Heart left ventricle (tissue), 16 donors: ENCODE measurements around the gene SLC19A2. TPM values are rescaled to one million over a fixed set of nuclear protein-coding genes. Genes with fewer than 3 reads are reported as not detected.

Experiments used
- ATAC-seq, 4 donors: fragments of 200-7000 bp; cut with Tn5 transposase; one replicate each; pipeline ENCODE4 v1.9.1; 2020 to 2022; ENCODE audit warnings: moderate library complexity in 4 of 4, mild to moderate bottlenecking in 3 of 4, moderate number of reproducible peaks in 1 of 4
- DNase-seq, 5 donors: peaks; one replicate each; pipeline ENCODE4 v3.0.0-alpha.2; 2020
- H3K27ac ChIP-seq, 12 donors: fragments of 200-600 bp; sonication (generic) in 4 of 12; one replicate each; pipeline versions ENCODE4 v1.5.0 to v1.8.0; 2016 to 2022; ENCODE audit warnings: mild to moderate bottlenecking in 2 of 12
- H3K27me3 ChIP-seq, 9 donors: fragments of 200-600 bp; sonication (generic) in 2 of 9; one replicate each; pipeline versions ENCODE4 v1.5.1 to v1.8.0; 2016 to 2022; ENCODE audit warnings: mild to moderate bottlenecking in 3 of 9
- H3K36me3 ChIP-seq, 9 donors: fragments of 200-600 bp; sonication (generic) in 2 of 9; one replicate each; pipeline versions ENCODE4 v1.5.0 to v1.8.0; 2018 to 2022; ENCODE audit warnings: mild to moderate bottlenecking in 2 of 9
- H3K4me1 ChIP-seq, 12 donors: fragments of 200-600 bp; sonication (generic) in 4 of 12; one replicate each; pipeline versions ENCODE4 v1.5.0 to v1.8.0; 2016 to 2022; ENCODE audit warnings: mild to moderate bottlenecking in 3 of 12
- H3K4me3 ChIP-seq, 12 donors: fragments of 200-600 bp; sonication (generic) in 4 of 12; one replicate each; pipeline versions ENCODE4 v1.5.0 to v1.8.0; 2017 to 2022; ENCODE audit warnings: mild to moderate bottlenecking in 9 of 12, moderate library complexity in 4 of 12
- H3K9me3 ChIP-seq, 12 donors: fragments of 200-600 bp; sonication (generic) in 4 of 12; one replicate each; pipeline versions ENCODE4 v1.5.0 to v1.8.0; 2016 to 2022; ENCODE audit warnings: mild to moderate bottlenecking in 1 of 12
- POLR2A ChIP-seq, 2 donors: fragments of 450-650 bp; IDR thresholded peaks; one replicate each; pipeline ENCODE4 v1.6.1; 2017; ENCODE audit warnings: antibody characterized with exemption in 2 of 2, mild to moderate bottlenecking in 2 of 2, moderate library complexity in 2 of 2
- WGBS, 4 donors: extraction: QIAGEN DNeasy Blood & Tissue Kit in 2 of 4; methylation state at CpG; one replicate each; pipeline versions ENCODE4 v1.1.5 to v1.1.7; 2013 to 2018; 5-methylcytosine and 5-hydroxymethylcytosine counted together
- intact Hi-C, 10 donors: fragments of 100-400 bp; cut with DNase I; formaldehyde crosslinking; loops; one replicate each; pipeline versions ENCODE4 v1.11.1 to v1.14.2; 2022
- polyA plus RNA-seq, 2 donors: library from polyadenylated mRNA; stranded (reverse); fragments of 200-250 nt; gene quantifications; one replicate each; pipeline ENCODE4 v1.2.3, GENCODE V29; 2013
- total RNA-seq, 9 donors: library from RNA; depleted of rRNA in 2 of 9; stranded (reverse); fragments of >200 nt in 2 of 9; fragmentation: NEBNext Ultra II Directional in 3 of 9; extraction: Animal tissue kit (Norgen Biotek cat#: 25700) in 3 of 9; gene quantifications; one replicate each; pipeline versions ENCODE4 v1.1.0 to v1.2.4, GENCODE V29; 2016 to 2023
- TF ChIP-seq, protein P1 (sequence below), 12 donors: fragments of 200-600 bp; sonication (generic) in 4 of 12; IDR thresholded peaks; one replicate each; pipeline versions ENCODE4 v1.5.0 to v1.8.0; 2018 to 2022; ENCODE audit warnings: antibody characterized with exemption in 12 of 12, mild to moderate bottlenecking in 5 of 12
- donor health status: ischemic (EF 13 %, LVEDD 7.1; RV severe dilation, severe dysfunction).
- donor health status: healthy with polysubstance abuse.
- donor health status: DM: no; HTN: yes; CAD: no.
- donor health status: DM: no; HTN: no; CAD: no.
- donor health status: ischemic (EF 25% LVEDD 6.9; RV normal size, moderate dysfunction).
- donor health status: ischemic (EF 25% LVEDD 5.7; RV mildly dilated, moderate dysfunction).
- donor health status: healthy.
- donor health status: DM: yes; HTN: yes; CAD: no.
- donor health status: ischemic (EF 35%, LVEDD 5.7; RV mildly dilated, moderate dysfunction).
- donor health status: nonischemic (EF 11% LVEDD 7.7; RV severe dilation, severe dysfunction).
- donor health status: DM: yes; HTN: yes; CAD: no.
- donor health status: PGD.
- donor health status: ischemic (EF 29% LVEDD 5.4; RV normal size, mild dysfunction).
- donor health status: nonischemic (EF 23%, LVEDD 6.1; RV moderate dilation, normal function).

Gene SLC19A2
- total and polyA plus RNA-seq, 11 donors, result 8.2 to 67.2 (median 14.3) TPM

DNA sequence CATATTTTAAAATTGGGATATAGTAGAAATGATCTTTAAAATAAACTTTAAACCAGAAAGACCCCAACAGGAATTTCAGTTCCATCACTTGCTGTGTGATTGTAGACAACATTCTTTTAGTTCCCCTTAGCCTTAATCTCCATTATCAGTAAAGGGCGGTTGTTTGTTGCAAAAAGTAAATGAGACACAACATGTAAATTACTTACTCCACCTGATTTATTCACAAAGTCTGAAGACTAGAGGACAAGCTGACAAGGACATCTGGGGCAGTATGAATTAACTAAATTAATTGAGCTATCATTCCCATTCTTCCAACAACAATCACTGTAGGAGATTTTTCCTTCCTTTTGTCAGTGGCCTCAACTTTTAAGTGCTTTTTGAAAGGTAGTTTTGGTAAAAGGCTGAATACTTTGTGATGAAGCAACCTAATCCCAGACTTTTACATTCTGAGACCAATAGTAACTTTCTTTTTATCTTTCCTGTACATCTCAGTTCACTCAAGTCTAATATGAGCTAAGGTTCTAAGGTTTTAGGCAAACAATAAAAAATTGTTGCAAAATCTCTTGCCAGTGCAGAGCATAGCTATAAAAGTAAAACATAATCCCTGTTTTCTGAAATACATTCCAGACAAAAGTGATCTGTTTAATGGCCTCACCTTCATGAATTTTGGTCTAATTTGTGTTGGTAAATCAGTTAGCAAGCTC is 6.2 kb downstream of the SLC19A2 start:
- intact Hi-C loops, result loop anchor here in 2 of 10 donors (10.0 kb wide), 1 partner anchor 315 kb away; the partner anchor contains the start of gene METTL18 (in 2 of the 2)

DNA sequence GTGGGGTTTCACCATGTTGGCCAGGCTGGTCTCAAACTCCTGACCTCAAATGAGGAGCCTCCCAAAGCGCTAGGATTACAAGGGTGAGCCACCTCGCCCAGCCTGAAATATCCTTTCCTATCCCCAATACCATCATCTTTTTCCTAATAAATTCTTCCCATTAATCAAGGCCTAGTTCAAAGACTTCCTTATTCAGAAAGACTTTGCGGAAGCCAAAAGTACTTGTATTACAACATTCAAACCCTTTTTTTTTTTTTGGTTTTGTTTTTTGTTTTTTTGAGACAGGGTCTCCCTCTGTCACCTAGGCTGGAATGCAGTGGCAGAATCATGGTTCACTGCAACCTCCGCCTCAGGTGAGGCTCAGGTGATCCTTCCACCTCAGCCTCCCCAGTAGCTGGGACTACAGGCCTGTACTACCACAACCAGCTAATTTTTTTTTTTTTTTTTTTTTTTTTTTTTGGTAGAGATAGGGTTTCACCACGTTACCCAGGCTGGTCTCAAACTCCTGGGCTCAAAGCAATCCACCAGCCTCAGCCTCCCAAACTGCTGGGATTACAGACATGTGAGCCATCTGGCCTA is 7.6 kb downstream of the SLC19A2 start:
- H3K36me3 ChIP-seq, result peaks cover 0 to 22% (median 9%) of the 10 kb centered on the region in 9 donors
- no peak overlapping the region for H3K4me3 ChIP-seq
- no peaks in the 10 kb centered on the region for H3K9me3 ChIP-seq
- H3K27ac ChIP-seq, result no peak overlapping the region
- intact Hi-C loops, result no loop called here
- H3K4me1 ChIP-seq, result peaks cover 0 to 29% (median 7%) of the 10 kb centered on the region in 12 donors
- TF ChIP-seq POLR2A (IDR thresholded peaks at IDR 0.05), result no peak
- TF ChIP-seq, protein P1, sequence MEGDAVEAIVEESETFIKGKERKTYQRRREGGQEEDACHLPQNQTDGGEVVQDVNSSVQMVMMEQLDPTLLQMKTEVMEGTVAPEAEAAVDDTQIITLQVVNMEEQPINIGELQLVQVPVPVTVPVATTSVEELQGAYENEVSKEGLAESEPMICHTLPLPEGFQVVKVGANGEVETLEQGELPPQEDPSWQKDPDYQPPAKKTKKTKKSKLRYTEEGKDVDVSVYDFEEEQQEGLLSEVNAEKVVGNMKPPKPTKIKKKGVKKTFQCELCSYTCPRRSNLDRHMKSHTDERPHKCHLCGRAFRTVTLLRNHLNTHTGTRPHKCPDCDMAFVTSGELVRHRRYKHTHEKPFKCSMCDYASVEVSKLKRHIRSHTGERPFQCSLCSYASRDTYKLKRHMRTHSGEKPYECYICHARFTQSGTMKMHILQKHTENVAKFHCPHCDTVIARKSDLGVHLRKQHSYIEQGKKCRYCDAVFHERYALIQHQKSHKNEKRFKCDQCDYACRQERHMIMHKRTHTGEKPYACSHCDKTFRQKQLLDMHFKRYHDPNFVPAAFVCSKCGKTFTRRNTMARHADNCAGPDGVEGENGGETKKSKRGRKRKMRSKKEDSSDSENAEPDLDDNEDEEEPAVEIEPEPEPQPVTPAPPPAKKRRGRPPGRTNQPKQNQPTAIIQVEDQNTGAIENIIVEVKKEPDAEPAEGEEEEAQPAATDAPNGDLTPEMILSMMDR (IDR thresholded peaks at IDR 0.05), result no peak
- no peaks in the 10 kb centered on the region for H3K27me3 ChIP-seq
- WGBS, 4 donors, result 85 to 91% (median 88%) methylated on average over 5 of the region's 5 CpGs
- DNase-seq (no peak), ATAC-seq (no peak)

More for the DNA sequence above, 6.2 kb downstream of the SLC19A2 start:
- DNase-seq (no peak), ATAC-seq (no peak)
- H3K4me1 ChIP-seq, result peaks cover 0 to 31% (median 8%) of the 10 kb centered on the region in 12 donors
- H3K27me3 ChIP-seq, result no peaks in the 10 kb centered on the region
- WGBS, 4 donors, result 61 to 83% (median 66%) methylated on average over 1 of the region's 1 CpG
- H3K27ac ChIP-seq, result no peak overlapping the region
- no peaks in the 10 kb centered on the region for H3K9me3 ChIP-seq
- peaks cover 0 to 22% (median 9%) of the 10 kb centered on the region in 9 donors for H3K36me3 ChIP-seq
- no peak overlapping the region for H3K4me3 ChIP-seq
- no peak for TF ChIP-seq POLR2A (IDR thresholded peaks at IDR 0.05)
- TF ChIP-seq, protein P1 (IDR thresholded peaks at IDR 0.05), result no peak

DNA sequence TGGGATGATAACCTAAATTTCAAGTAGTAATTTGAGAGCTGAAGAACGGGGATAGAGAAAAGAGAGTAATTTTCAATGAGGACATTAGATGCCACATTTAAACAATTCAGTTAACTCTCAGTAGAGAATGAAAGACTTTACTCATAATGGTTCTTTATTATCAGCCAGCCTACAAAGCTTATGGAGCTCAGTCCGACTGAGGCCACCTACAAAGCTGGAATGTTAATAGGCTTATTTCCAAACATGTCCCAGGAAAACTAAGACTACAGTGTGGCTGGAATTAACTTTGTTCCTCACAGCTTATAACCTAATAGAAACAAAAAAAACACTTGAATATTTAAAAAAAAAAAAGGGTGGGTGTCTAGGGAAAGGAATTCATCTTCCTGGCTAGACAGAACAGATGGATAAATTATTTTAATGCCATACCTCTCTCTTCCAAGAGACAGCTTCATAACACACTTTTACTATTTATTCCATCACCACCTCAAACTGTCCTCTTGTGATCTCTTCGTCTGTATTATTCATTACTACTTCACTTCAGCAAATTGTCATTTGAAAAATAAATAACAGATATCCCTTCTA is 9.8 kb downstream of the SLC19A2 start:
- 60 to 69% (median 68%) methylated on average over 3 of the region's 3 CpGs for WGBS, 4 donors
- DNase-seq, result no peak
- intact Hi-C loops, result no loop called here
- no peak for ATAC-seq
- Histone ChIP-seq H3K9me3 (no peaks in the 10 kb centered on the region), H3K27ac (no peak overlapping the region), H3K4me3 (no peak overlapping the region), H3K36me3 (peaks cover 0 to 22% (median 9%) of the 10 kb centered on the region in 9 donors), H3K4me1 (peaks cover 0 to 19% (median 3%) of the 10 kb centered on the region in 12 donors), H3K27me3 (no peaks in the 10 kb centered on the region)
- TF ChIP-seq, protein P1 (IDR thresholded peaks at IDR 0.05), result no peak
- no peak for TF ChIP-seq POLR2A (IDR thresholded peaks at IDR 0.05)
